Measurements from ENCODE around the gene CASTOR1. TPM values are rescaled to one million over a fixed set of nuclear protein-coding genes. Genes with fewer than 3 reads are reported as not detected.

Gene CASTOR1
- total RNA-seq, 1 experiment from 2014 or later: 2.0 TPM

GRCh38 chr22:30334646-30335045 lies 45.3 kb upstream of the CASTOR1 start:
- H3K4me3 ChIP-seq (ENCODE audit: low read depth, low read length, poor library complexity, severe bottlenecking): no peak overlapping the region
- H3K4me1 ChIP-seq (ENCODE audit: insufficient read depth, low read length, poor library complexity, severe bottlenecking): no peaks in the 10 kb centered on the region
- CTCF ChIA-PET: no interaction called here
- no TSS peak for BruUV-seq (replicated peaks)
- H3K36me3 ChIP-seq (ENCODE audit: insufficient read depth, low read length, poor library complexity, severe bottlenecking): peaks cover 78% of the 10 kb centered on the region
- H3K27ac ChIP-seq (ENCODE audit: low read depth, low read length, poor library complexity, severe bottlenecking): no peak overlapping the region
- POLR2A ChIA-PET (ENCODE audit: low non-redundant PET): no interaction called here
- no peak for DNase-seq (ENCODE audit: low spot score)
- intact Hi-C loops (cut with micrococcal nuclease; ENCODE audit: unreplicated experiment): no loop called here
- TF ChIP-seq CTCF (conservative IDR thresholded peaks at IDR 0.05; ENCODE audit: low read depth, low read length) (no peak), EZH2 (IDR thresholded peaks at IDR 0.05; ENCODE audit: borderline replicate concordance, low read depth, low read length, poor library complexity, severe bottlenecking) (no peak)
- no peaks in the 10 kb centered on the region for H3K27me3 ChIP-seq (replicated peaks; ENCODE audit: insufficient read depth, low read depth, low read length, poor library complexity)
- no peaks in the 10 kb centered on the region for H3K9me3 ChIP-seq (ENCODE audit: low read depth, low read length, poor library complexity, severe bottlenecking)

GRCh38 chr22:30333707-30334087 lies 44.4 kb upstream of the CASTOR1 start:
- no peaks in the 10 kb centered on the region for H3K4me1 ChIP-seq (ENCODE audit: insufficient read depth, low read length, poor library complexity, severe bottlenecking)
- H3K36me3 ChIP-seq (ENCODE audit: insufficient read depth, low read length, poor library complexity, severe bottlenecking): peaks cover 68% of the 10 kb centered on the region
- ChIA-PET CTCF (no interaction called here), POLR2A (ENCODE audit: low non-redundant PET) (no interaction called here)
- no TSS peak for BruUV-seq (replicated peaks)
- H3K4me3 ChIP-seq (ENCODE audit: low read depth, low read length, poor library complexity, severe bottlenecking): no peak overlapping the region
- no peak for DNase-seq (ENCODE audit: low spot score)
- TF ChIP-seq EZH2 (IDR thresholded peaks at IDR 0.05; ENCODE audit: borderline replicate concordance, low read depth, low read length, poor library complexity, severe bottlenecking) (no peak), CTCF (conservative IDR thresholded peaks at IDR 0.05; ENCODE audit: low read depth, low read length) (no peak)
- H3K27ac ChIP-seq (ENCODE audit: low read depth, low read length, poor library complexity, severe bottlenecking): no peak overlapping the region
- no peaks in the 10 kb centered on the region for H3K27me3 ChIP-seq (replicated peaks; ENCODE audit: insufficient read depth, low read depth, low read length, poor library complexity)
- intact Hi-C loops (cut with micrococcal nuclease; ENCODE audit: unreplicated experiment): no loop called here
- H3K9me3 ChIP-seq (ENCODE audit: low read depth, low read length, poor library complexity, severe bottlenecking): no peaks in the 10 kb centered on the region

- Histone ChIP-seq H3K4me1 (ENCODE audit: insufficient read depth, low read length, poor library complexity, severe bottlenecking) (no peaks in the 10 kb centered on the region), H3K27ac (ENCODE audit: low read depth, low read length, poor library complexity, severe bottlenecking) (no peak overlapping the region), H3K27me3 (replicated peaks; ENCODE audit: insufficient read depth, low read depth, low read length, poor library complexity) (no peaks in the 10 kb centered on the region), H3K36me3 (ENCODE audit: insufficient read depth, low read length, poor library complexity, severe bottlenecking) (peaks cover 63% of the 10 kb centered on the region), H3K9me3 (ENCODE audit: low read depth, low read length, poor library complexity, severe bottlenecking) (no peaks in the 10 kb centered on the region), H3K4me3 (ENCODE audit: low read depth, low read length, poor library complexity, severe bottlenecking) (no peak overlapping the region)
- TF ChIP-seq CTCF (conservative IDR thresholded peaks at IDR 0.05; ENCODE audit: low read depth, low read length): no peak
- no peak for TF ChIP-seq EZH2 (IDR thresholded peaks at IDR 0.05; ENCODE audit: borderline replicate concordance, low read depth, low read length, poor library complexity, severe bottlenecking)
- CTCF ChIA-PET: no interaction called here
- intact Hi-C loops (cut with micrococcal nuclease; ENCODE audit: unreplicated experiment): no loop called here
- no peak for DNase-seq (ENCODE audit: low spot score)
- POLR2A ChIA-PET (ENCODE audit: low non-redundant PET): no interaction called here
- no TSS peak for BruUV-seq (replicated peaks)
Observed at GRCh38 chr22:30332994-30333706, 43.8 kb upstream of the CASTOR1 start.
